ENCODE data around the gene DOCK9. TPM values are rescaled to one million over a fixed set of nuclear protein-coding genes. Genes with fewer than 3 reads are reported as not detected.

DOCK9 gene
- total and polyA plus RNA-seq, 9 of the 15 experiments (the other 6 are each of a cell fraction or from before 2014, with no cell fraction given) = 3.5 to 25.3 (median 16.7) TPM

- TF ChIP-seq E2F1 (CRISPR knock-in tag; IDR thresholded peaks at IDR 0.05) (no peak), ZKSCAN1 (IDR thresholded peaks at IDR 0.05; ENCODE audit: low read depth, low read length) (no peak), DEAF1 (CRISPR knock-in tag; IDR thresholded peaks at IDR 0.05) (no peak), MTA2 (IDR thresholded peaks at IDR 0.05; ENCODE audit: low read depth) (no peak), ZMIZ1 (IDR thresholded peaks at IDR 0.05; ENCODE audit: low read depth in 2 of 2, low read length in 2 of 2) (no peak)
Observed at GRCh38 chr13:98828614-98829013, 149.2 kb downstream of the DOCK9 start (continued).

Data from K562 (cell line).